Adipose tissue (tissue), 3 donors: Measurements from ENCODE around the gene PAXIP1. TPM values are rescaled to one million over a fixed set of nuclear protein-coding genes. Genes with fewer than 3 reads are reported as not detected.

ENCODE experiments used
- H3K27ac ChIP-seq: one replicate; pipeline ENCODE4 v1.5.1; 2013; ENCODE audit warnings: low read depth, low read length
- WGBS, 3 donors: extraction: QIAGEN DNeasy Blood & Tissue Kit; methylation state at CpG; one replicate each; pipeline ENCODE4 v1.1.7; 2013; 5-methylcytosine and 5-hydroxymethylcytosine counted together
- polyA plus RNA-seq, 3 donors: library from polyadenylated mRNA; stranded (reverse); fragments of 200-250 nt; gene quantifications; one replicate each; pipeline ENCODE4 v1.2.3, GENCODE V29; 2013
- donor health status: healthy with polysubstance abuse.
- donor health status: Bipolar disorder and iron deficiency.
- donor health status: healthy.

The PAXIP1 gene
- polyA plus RNA-seq, 3 donors = 2.7 to 8.3 (median 5.5) TPM

GRCh38 chr7:155000795-155001194, 2.1 kb downstream of the PAXIP1 start:
- WGBS, 3 donors = 73 to 90% (median 82%) methylated on average over 2 of the region's 2 CpGs

DNA sequence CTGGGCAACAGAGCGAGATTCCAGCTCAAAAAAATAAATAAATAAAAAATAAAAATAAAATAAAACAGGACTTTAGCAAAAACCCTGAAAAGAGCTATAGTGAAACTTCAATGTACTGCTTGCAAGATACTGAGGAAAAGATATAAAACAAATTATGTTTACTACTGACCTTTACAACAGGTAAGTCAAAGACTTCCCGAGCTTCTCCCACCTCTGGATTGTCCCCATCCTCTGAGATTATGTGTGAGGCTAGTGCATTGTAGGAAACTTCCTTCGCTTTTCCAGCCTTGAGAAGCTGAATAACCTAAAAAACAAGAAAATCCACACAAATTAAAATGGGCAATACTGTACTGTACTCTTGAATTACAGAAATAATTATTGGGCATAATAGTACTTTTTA, 4.4 kb downstream of the PAXIP1 start:
- H3K27ac ChIP-seq = no peak overlapping the region
- 94 to 98% (median 98%) methylated on average over 3 of the region's 3 CpGs for WGBS, 3 donors

More at GRCh38 chr7:155000795-155001194, 2.1 kb downstream of the PAXIP1 start:
- no peak overlapping the region for H3K27ac ChIP-seq

- WGBS, 3 donors = 85 to 88% (median 87%) methylated on average over 10 of the region's 10 CpGs
- no peak overlapping the region for H3K27ac ChIP-seq
These were observed 5.0 kb downstream of the PAXIP1 start for GRCh38 chr7:154997840-154998370.

GRCh38 chr7:154996756-154997155, 6.2 kb downstream of the PAXIP1 start:
- 95 to 100% (median 95%) methylated on average over 4 of the region's 4 CpGs for WGBS, 3 donors
- H3K27ac ChIP-seq = no peak overlapping the region

GRCh38 chr7:154996101-154996500, 6.8 kb downstream of the PAXIP1 start:
- 92 to 98% (median 97%) methylated on average over 1 of the region's 1 CpG for WGBS, 3 donors
- no peak overlapping the region for H3K27ac ChIP-seq

DNA sequence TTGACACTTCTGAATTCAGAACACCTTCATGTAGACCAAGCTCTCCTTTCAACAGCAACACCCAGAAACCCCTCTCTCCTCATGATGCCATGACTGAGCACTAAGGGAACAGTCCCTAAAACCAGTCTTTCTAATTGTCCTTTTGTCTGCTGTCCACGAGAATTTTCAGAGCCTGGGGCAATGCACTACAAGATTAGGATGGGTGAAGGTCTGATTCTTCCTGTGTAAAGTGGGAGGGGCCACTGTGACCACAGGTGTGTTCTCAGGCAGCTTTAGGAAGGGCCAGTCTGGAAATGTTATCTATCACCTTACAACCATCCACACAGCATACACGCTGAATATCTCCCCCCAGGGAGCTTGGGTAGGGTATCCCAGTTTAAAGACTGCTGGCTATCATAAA, 7.9 kb downstream of the PAXIP1 start:
- WGBS, 3 donors = 64 to 85% (median 80%) methylated on average over 2 of the region's 2 CpGs
- no peak overlapping the region for H3K27ac ChIP-seq

DNA sequence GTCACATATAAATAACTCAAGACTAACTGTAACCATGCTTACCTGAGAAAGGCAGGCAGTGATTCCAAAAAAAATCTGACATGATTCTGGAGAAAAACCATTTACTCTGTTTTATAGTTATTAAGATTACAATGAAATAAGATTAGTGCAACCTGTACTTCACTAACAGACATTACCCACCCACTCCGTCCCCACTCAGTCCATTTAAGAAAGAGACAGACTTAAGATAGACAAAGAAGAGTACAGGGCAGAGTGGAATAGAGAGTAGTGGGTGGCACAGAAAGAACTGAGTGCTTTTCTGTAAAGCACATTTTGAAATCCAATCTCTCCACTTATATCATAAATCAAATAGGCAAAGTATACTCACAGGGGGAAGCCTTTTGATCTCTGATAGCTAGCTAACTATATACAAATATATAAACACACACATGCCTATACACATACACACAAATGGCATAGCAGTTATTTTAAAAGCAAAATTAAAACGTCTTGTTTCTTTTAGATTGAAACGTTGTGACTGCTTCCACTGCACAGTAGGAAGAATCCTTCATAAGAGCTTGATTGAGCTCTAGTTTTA, 11.9 kb downstream of the PAXIP1 start:
- 49 to 73% (median 63%) methylated on average over 3 of the region's 3 CpGs for WGBS, 3 donors
- no peak overlapping the region for H3K27ac ChIP-seq

GRCh38 chr7:154987571-154987970, 15.4 kb downstream of the PAXIP1 start:
- H3K27ac ChIP-seq = no peak overlapping the region
- WGBS, 3 donors = 61 to 69% (median 68%) methylated on average over 3 of the region's 3 CpGs

- WGBS, 3 donors = 92 to 94% (median 94%) methylated on average over 6 of the region's 6 CpGs
- H3K27ac ChIP-seq = no peak overlapping the region
These were observed 16.6 kb downstream of the PAXIP1 start for GRCh38 chr7:154986200-154986945.

DNA sequence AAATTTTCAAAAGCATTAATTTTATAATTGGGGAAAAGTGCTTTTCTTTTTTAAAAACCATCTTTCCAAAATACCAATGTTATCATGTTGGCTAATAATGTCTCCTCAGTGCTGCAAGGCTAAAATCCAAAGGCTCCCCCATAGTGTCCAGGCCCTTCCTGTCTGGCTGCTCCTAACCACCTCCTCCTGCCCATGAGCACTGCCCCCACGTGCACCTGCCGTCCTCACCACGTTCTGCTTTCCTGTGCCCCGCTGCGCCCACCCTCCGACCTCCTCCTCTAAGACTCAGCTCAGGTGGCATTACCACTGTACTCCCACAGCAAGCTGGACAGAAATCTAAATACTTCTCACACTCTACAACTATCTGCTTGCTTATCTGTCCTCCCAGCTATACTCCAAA, 17.7 kb downstream of the PAXIP1 start:
- H3K27ac ChIP-seq = no peak overlapping the region
- WGBS, 3 donors = 71 to 85% (median 76%) methylated on average over 6 of the region's 6 CpGs

DNA sequence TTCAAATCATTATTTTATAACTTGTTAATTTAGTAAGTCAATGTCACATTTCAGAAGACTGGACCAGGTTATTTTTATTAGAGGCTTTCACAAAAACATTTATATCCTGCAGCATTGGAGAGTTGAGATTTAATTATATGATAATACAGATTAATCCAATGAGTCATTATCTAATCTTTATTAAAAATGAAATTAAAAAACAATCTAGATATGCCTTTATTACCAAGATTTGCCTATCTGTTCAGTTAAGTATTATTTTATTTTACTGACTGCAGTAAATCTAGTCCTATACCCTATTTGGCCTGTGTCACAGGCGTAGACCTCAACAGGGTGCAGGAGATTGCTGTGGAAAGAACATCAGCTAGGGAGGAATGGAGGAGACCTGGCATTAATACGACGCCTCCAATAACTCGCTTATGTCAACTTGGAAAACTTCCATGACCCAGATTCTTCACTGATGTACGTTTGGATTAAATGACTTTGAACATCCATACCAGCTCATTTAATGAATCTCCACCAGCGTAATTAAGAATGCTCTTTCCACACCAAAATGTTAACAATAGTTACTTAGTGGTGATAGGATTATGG, 18.2 kb downstream of the PAXIP1 start:
- 53 to 64% (median 60%) methylated on average over 6 of the region's 6 CpGs for WGBS, 3 donors
- no peak overlapping the region for H3K27ac ChIP-seq

GRCh38 chr7:154978017-154978416, 24.9 kb downstream of the PAXIP1 start:
- 86 to 91% (median 88%) methylated on average over 3 of the region's 3 CpGs for WGBS, 3 donors
- no peak overlapping the region for H3K27ac ChIP-seq

- WGBS, 3 donors = 88 to 97% (median 96%) methylated on average over 6 of the region's 6 CpGs
These were observed 25.7 kb downstream of the PAXIP1 start for GRCh38 chr7:154977250-154977649.

GRCh38 chr7:154976844-154977243, 26.1 kb downstream of the PAXIP1 start:
- H3K27ac ChIP-seq = no peak overlapping the region
- 93 to 95% (median 93%) methylated on average over 4 of the region's 4 CpGs for WGBS, 3 donors

More at GRCh38 chr7:154977250-154977649, 25.7 kb downstream of the PAXIP1 start:
- H3K27ac ChIP-seq = no peak overlapping the region

- no peak overlapping the region for H3K27ac ChIP-seq
- WGBS, 3 donors = 71 to 90% (median 80%) methylated on average over 7 of the region's 7 CpGs
These were observed 26.9 kb downstream of the PAXIP1 start for GRCh38 chr7:154975984-154976383.

- 92 to 94% (median 93%) methylated on average over 7 of the region's 7 CpGs for WGBS, 3 donors
- no peak overlapping the region for H3K27ac ChIP-seq
These were observed 29.5 kb downstream of the PAXIP1 start for GRCh38 chr7:154973381-154973780.

- H3K27ac ChIP-seq = no peak overlapping the region
- WGBS, 3 donors = 88 to 93% (median 89%) methylated on average over 11 of the region's 11 CpGs
These were observed 34.5 kb downstream of the PAXIP1 start for GRCh38 chr7:154968336-154969001.

DNA sequence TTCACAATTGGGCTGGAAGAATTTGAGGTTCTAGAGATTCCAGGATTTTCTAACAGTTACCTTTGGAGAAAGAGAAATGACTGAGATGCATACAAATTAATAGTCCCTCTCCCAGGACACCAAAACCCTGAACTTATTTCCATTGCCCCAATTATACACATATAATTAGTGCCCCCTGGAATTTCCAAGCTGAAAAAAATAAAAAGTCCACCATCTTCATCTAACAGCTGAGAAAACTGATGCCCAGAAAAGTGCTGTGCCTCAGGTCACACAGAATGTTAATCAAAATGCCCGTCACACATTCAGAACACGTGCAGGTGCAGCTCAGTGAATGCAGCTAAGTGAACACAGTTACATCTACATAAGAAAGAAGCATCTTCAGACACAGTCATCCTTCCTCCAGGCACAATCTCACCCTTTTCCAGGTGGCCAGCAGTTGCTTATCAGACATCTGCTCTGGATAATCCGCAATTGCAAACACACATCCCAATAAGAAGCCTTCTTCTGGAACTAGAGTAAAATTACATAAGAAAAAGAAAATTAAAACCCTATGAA, 35.4 kb downstream of the PAXIP1 start:
- H3K27ac ChIP-seq = no peak overlapping the region
- WGBS, 3 donors = 92 to 94% (median 92%) methylated on average over 3 of the region's 3 CpGs

DNA sequence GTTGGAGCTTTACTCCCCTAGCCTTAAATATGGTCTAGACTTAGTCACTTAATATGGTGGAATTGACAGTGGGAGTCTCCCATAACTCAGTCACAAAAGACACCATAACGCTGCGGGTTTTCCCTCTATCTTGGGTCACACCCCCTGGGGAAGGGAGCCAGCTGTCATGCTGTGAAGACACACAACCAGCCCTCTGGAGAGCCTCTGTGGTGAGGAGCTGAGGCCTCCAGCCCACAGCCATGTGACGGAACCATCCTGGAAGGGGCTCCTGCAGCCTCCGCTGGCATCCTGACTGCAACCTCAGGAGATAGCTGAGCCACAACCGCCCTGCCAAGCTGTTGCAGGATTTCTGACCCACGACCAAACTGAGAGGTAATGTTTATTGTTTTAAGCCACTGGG, 37.9 kb downstream of the PAXIP1 start:
- H3K27ac ChIP-seq = no peak overlapping the region
- WGBS, 3 donors = 85 to 94% (median 86%) methylated on average over 6 of the region's 6 CpGs
